Ishikawa (cell line): Measurements from ENCODE around the gene ADSL.

Experiments used
- CEBPB ChIP-seq: IDR thresholded peaks from 2 replicates; pipeline ENCODE4 v1.6.1; 2012
- CREB1 ChIP-seq: IDR thresholded peaks from 2 replicates; pipeline ENCODE4 v1.6.1; 2012; ENCODE audit warnings: low read depth
- EGR1 ChIP-seq: IDR thresholded peaks from 2 replicates; pipeline ENCODE4 v1.6.1; 2012
- EP300 ChIP-seq: IDR thresholded peaks from 2 replicates; pipeline ENCODE4 v1.6.1; 2012; ENCODE audit warnings: borderline replicate concordance
- FOXM1 ChIP-seq: IDR thresholded peaks from 2 replicates; pipeline ENCODE4 v1.6.1; 2012; ENCODE audit warnings: low read depth, borderline replicate concordance
- MAX ChIP-seq: IDR thresholded peaks from 2 replicates; pipeline ENCODE4 v1.6.1; 2012
- NFIC ChIP-seq: IDR thresholded peaks from 2 replicates; pipeline ENCODE4 v1.6.1; 2012
- RAD21 ChIP-seq: IDR thresholded peaks from 2 replicates; pipeline ENCODE4 v1.6.1; 2012; ENCODE audit warnings: low read depth
- REST ChIP-seq: IDR thresholded peaks from 2 replicates; pipeline ENCODE4 v1.6.1; 2012; ENCODE audit warnings: low read depth, mild to moderate bottlenecking
- TAF1 ChIP-seq: IDR thresholded peaks from 2 replicates; pipeline ENCODE4 v1.6.1; 2012; ENCODE audit warnings: low read depth, mild to moderate bottlenecking
- TCF12 ChIP-seq: IDR thresholded peaks from 2 replicates; pipeline ENCODE4 v1.6.1; 2012; ENCODE audit warnings: low read depth
- TEAD4 ChIP-seq: IDR thresholded peaks from 2 replicates; pipeline ENCODE4 v1.6.1; 2012
- USF1 ChIP-seq: IDR thresholded peaks from 2 replicates; pipeline ENCODE4 v1.6.1; 2012
- YY1 ChIP-seq: IDR thresholded peaks from 2 replicates; pipeline ENCODE4 v1.6.1; 2012; ENCODE audit warnings: low read depth
- ZBTB7A ChIP-seq: IDR thresholded peaks from 2 replicates; pipeline ENCODE4 v1.6.1; 2012; ENCODE audit warnings: low read depth

The ADSL gene

GRCh38 chr22:40376149-40376548 lies 29.8 kb downstream of the ADSL start:
- TF ChIP-seq EGR1, result no peak
- no peak for TF ChIP-seq MAX
- TF ChIP-seq REST, result no peak
- no peak for TF ChIP-seq RAD21
- no peak for TF ChIP-seq TEAD4
- no peak for TF ChIP-seq YY1
- TF ChIP-seq FOXM1, result no peak
- no peak for TF ChIP-seq EP300
- no peak for TF ChIP-seq ZBTB7A
- no peak for TF ChIP-seq NFIC
- TF ChIP-seq CEBPB, result no peak
- no peak for TF ChIP-seq USF1

GRCh38 chr22:40377931-40378330 lies 31.6 kb downstream of the ADSL start:
- TF ChIP-seq TCF12 (no peak), USF1 (no peak), RAD21 (no peak), NFIC (no peak), FOXM1 (no peak), MAX (no peak), ZBTB7A (no peak), TAF1 (no peak), TEAD4 (no peak), EGR1 (no peak), YY1 (no peak), EP300 (no peak), CREB1 (no peak), REST (no peak), CEBPB (no peak)

DNA sequence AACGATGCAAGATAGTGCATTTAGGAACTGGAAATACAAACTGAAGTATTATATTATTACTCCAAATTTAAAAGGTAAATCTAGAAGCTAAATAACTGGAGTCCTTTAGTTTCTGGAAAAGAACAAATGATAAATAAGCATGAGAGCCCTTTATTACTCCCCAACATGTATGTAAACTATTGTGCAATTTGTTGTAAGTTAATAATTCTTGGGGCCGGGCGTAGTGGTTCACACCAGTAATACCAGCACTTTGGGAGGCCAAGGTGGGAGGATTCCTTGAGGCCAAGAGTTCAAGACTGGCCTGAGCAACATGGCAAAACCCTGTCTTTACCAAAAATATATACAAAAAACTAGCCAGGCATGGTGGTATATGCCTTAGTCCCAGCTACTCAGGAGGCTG lies 35.2 kb downstream of the ADSL start:
- TF ChIP-seq RAD21, result no peak
- no peak for TF ChIP-seq CREB1
- no peak for TF ChIP-seq MAX
- TF ChIP-seq EP300, result no peak
- no peak for TF ChIP-seq TAF1
- no peak for TF ChIP-seq USF1
- no peak for TF ChIP-seq REST
- no peak for TF ChIP-seq EGR1
- TF ChIP-seq NFIC, result no peak
- no peak for TF ChIP-seq CEBPB
- no peak for TF ChIP-seq TCF12
- no peak for TF ChIP-seq FOXM1
- TF ChIP-seq TEAD4, result no peak
- TF ChIP-seq YY1, result no peak
- no peak for TF ChIP-seq ZBTB7A

GRCh38 chr22:40383905-40384304 lies 37.6 kb downstream of the ADSL start:
- TF ChIP-seq EP300, result no peak
- no peak for TF ChIP-seq USF1
- no peak for TF ChIP-seq MAX
- TF ChIP-seq CREB1, result no peak
- TF ChIP-seq FOXM1, result no peak
- no peak for TF ChIP-seq EGR1
- TF ChIP-seq YY1, result no peak
- TF ChIP-seq TAF1, result no peak
- no peak for TF ChIP-seq ZBTB7A
- no peak for TF ChIP-seq REST
- TF ChIP-seq NFIC, result no peak
- TF ChIP-seq TCF12, result no peak
